Activated CD8-positive, alpha-beta memory T cell treated with anti-CD3 and anti-CD28 coated beads for 1 hour (primary cell): ENCODE results near the gene RARB.

Experiments
- DNase-seq, 2 donors: peaks; one replicate each; pipeline ENCODE4 v3.0.0-alpha.2; 2020; ENCODE audit warnings: low read depth in 1 of 2; ENCODE audit errors: extremely low read depth in 1 of 2

RARB gene

DNA sequence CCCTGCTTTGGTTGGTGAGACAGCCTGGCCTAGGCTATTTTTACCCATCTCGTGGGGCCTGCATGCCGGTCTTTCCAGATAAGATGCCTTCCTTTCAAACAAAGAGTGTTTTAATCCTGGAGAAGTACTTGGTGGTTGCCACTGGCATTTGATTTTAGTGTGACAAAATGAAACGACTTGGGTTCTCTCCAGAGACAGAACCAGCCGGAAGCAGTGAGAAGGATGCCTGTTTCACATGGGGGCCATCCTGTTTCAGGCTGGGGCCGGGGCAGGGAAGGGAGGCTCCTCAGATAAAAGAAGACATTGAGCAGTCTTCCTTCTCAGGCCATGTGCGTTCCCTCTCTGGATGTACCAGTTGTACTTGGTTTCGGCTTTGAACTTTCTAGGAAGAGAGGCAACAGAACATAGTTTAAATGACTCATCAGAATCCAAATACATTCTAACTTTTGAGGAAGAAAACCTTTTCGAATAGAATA, 161.8 kb downstream of the RARB start:
- no peak for DNase-seq

DNA sequence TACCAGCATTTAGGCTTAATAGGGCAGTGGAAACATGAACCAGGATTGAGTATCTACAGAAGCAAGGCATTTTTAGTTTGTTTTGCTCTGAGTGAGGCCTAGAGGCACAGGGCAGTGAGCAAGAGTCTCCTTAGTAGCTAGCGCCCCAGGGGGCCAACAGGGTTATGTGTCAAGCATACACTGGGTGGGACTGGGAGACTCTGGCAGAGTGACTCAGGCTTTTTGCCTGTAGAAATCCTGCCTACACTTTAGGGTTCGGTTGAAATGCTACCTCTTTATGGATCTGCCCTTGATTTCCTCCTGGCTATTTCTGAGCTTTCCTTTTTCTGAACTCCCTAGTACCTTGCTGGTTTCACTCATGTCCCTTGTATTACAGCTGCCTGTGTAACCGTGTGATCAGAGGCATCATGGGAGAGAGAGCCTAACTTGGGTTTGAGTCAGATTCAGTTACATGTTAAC, 164.5 kb downstream of the RARB start:
- no peak for DNase-seq

DNA sequence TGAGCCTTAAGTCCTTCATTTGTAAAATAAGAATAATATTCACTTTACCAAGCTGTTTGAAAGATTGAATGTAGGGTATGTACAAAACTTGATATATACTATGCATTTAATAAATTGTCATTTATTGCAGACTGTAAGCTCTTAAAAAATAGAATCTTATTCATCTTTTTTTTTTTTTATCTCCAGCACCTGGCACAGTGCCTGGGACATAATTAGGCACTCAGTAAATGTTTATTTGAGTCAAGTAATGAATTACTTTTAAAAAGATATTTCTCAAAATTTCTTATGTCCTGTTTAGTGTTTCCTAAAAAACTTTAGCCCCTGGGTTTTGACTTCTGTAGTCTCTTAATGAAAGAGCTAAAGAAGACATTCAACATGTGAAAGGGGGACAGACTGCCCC, 164.9 kb downstream of the RARB start:
- DNase-seq, result no peak

DNA sequence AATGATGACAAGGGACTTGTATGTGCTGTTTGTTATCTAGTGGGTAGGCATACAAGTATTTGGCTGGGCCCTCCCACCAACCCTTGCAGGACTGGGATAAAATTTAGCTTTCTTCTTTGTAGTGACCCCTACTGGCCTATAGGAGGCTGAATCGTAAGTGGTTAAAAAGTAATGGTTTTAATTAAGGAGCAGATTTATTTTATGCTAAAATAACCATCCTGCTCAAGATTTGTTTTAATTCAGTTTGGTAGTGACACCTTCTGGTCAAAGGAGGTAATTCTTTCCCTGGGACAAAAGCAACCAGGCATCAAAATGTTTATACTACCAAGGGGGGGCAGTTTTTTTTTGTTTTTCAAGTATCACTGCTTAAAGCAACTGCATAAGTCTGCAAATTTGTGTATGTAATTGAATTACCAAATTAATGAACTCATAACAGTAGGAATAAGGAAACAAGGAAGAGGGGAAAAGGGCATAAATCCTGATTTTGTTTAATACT, 166.0 kb downstream of the RARB start:
- DNase-seq, result no peak

DNA sequence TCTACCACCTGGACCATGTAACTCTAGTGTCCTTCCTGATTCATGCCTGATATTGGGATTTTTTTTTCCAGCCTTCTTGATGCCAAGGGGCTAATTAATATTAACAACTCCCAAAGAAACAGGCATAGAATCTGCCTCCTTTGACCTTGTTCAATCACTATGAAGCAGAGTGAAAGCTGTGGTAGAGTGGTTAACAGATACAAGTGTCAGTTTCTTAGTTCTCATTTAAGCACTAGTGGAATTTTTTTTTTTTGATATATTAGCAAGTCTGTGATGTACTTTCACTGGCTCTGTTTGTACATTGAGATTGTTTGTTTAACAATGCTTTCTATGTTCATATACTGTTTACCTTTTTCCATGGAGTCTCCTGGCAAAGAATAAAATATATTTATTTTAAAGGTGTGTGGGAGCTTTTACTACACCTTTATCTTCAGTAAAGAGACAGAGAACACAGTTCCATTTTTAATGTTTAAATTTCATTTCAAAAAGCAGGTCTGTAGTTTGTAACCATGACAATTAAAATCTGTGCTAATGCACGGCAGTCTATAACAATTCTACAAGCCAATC, 169.6 kb downstream of the RARB start:
- no peak for DNase-seq

DNA sequence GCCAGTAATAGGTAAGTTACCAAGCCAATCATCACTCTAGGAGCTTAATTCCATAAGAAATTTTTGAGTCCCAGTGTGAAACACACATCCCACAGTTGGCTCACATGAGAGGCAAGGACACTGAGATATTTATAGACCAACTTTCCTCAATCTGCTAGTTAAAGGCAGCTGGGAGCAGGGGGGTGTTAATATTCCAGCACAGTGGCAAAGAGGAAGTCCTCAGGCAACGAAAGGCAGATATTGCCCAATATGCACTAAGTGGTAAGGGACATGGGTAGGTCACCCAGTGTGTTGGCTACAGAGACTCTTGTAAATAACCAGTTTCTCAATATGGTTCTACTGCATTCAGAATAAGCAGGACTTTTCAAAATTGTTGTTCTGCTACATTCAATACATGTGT, 175.6 kb downstream of the RARB start:
- DNase-seq, result no peak

DNA sequence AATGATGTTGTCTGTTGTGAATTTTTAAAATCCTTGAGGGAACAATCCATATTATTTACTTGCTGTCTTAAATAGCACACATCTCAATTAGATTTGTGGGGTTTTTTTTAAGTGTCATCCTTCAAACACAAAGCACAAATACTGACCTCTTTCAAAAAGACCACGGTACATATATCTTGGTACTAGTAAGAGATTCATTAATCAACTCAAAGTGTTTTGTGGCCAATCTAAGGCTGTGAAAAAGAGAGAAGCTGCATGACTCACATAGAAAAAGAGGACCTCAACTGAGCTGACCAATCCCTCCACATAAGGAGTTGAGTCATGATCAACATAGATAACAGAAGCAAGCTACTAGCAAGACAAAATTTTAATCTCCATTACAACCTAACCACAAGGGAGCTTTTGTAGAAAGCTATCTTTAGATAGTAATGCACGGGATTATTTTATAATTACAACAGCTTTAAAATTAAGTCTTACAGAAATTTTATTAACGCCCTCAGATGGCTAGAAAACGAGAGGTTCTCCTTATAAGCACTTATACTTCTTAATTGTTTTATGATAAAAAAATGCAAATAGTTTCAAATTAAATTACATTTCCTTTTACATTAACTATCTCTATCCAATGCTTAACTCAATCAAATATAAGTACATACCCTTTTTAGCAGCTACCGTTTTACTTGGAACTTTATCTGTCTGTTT, 176.2 kb downstream of the RARB start:
- DNase-seq, result no peak

DNA sequence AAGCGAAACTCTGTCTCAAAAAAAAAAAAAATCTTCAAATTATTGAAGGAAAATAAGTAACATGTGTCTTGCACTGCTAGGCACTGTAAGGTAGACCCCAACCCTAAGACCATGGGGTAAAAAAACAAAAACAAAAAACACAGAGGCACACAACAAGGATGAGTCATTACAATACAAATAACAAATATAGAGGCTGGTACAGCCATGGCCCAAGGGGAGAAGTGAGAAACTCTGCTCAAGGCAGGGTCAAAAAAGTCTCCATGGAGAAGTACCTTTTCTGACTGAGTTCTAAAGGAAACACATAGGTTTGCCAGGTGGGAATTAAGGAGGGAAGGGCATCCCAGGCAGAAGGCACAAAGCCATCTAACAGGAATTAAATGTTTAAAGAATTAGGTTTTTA, 182.1 kb downstream of the RARB start:
- DNase-seq, result no peak

DNA sequence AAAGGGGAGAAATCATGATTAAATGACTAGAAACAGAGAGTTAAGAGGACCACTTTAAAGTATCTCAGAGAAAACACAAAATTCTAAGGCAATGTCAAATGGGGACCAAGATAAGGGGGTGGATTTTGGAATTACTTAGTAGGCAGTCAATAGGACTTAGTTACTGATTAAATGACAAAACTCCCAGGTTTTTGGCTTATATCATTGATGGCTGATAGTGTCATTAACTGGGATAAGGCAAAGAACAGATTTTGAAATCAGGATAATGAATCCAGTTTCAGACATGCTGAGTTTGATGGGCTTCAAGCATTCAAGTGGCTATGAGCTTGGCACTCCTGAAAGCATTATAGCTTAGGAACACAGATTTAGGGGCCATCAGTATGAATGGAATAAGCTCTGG, 182.7 kb downstream of the RARB start:
- no peak for DNase-seq

DNA sequence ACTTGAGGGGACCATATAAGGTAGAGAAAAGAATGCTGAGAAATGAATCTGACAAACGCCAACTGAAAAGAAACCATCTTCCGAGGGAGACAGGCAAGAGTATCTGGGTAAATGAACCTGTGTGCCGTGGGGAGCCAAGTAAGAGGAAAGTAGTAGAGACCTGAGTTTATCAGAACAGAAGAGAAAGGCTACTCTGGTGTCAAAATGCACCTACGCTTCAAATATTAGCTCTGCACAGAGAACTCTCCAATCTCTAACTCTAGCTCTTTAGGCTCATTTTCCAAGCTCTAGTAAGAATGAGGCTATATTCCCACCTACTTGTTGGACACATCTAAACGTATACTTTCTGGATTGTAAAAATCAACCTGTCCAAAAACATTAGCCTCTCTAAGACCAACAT, 183.1 kb downstream of the RARB start:
- DNase-seq, result no peak

DNA sequence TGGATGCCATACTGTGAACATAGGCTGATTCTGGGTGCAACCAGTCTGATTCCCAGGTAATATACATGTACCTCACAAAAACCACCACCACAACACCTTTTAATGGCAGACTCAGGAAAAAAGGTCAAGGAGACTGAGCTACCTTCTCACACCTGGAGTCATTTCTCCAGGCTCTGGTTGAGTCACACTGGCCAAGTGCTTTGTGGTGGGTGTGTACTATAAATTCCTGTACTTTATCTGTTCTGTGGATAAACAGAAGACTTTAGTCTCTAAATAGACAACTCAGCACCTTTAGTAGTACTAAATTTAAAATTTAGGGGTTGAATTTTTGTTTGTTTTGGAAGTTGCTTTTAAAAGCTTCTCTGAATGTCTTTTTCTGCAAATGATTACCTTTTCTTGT, 190.0 kb downstream of the RARB start:
- DNase-seq, result no peak

DNA sequence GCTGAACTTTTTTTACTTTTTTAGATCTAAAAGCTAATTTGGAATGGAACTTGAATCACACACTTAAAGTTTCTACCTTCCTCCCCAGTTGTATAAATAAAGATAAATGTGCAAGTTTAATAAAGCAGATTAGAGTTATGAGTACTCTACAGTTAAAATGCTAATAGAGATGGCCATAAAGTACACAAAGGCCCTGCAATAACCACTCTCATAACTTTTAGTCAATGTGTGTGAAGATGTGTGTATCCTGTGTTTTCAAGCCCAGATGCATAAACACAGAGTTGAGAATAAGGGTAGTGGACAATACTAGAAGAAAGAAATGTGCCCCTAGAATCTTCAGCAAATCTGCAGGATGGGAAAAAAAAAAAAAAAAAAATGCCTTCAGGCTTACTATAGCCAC, 191.3 kb downstream of the RARB start:
- DNase-seq, result no peak

DNA sequence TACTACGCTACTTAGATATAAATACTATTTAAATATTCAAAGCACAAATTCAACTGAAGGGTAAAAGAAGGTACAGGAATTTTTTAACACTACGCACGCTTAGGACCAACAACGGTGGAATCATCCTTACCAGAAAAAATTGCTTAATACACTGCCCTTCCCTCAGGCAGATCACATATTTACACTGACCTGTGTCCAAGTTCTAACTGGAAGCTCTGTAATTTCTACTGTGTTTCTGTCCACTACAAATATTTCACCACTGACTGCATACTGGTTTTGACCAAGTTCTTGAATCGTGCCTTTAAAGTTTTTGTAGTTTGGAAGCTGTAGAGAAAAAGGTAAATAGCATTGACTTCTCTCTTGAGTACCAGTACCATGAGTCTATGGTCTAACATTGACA, 192.4 kb downstream of the RARB start:
- DNase-seq, result no peak

DNA sequence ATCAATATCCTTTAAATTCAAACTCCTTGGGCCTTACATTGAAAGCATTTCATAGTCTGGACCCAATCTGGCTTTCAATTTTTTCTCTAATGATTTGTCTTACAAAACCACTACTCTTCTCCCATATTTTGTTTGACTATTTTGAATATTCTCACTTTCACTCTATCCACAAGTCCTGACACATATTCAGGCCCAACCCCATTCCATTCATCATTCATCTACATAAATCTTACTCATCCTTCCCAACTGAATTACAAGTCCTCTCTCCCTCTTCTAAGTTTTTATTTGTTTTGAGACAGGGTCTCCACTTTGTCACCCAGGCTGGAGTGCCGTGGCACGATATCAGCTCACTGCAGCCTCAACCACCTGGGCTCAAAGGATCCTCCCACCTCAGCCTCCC, 193.0 kb downstream of the RARB start:
- no peak for DNase-seq

DNA sequence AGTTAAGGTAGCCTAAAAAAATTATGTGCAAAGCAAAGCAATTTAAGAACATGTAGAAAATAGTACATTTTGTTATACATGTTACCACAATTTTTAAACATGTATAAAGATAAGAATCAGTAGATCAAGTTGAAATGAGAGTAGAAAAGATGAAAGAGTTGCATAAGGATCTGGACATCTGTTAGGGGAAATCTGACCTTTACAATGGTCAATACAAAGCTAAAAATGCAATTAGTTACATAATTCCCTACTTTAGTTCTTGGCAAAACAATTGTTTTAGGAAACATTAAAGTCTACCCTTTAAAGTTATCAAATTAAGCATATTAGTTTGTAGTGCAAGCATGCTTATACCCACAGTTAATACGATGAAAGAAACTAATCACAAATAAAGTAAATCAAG, 203.9 kb downstream of the RARB start:
- DNase-seq, result no peak

DNA sequence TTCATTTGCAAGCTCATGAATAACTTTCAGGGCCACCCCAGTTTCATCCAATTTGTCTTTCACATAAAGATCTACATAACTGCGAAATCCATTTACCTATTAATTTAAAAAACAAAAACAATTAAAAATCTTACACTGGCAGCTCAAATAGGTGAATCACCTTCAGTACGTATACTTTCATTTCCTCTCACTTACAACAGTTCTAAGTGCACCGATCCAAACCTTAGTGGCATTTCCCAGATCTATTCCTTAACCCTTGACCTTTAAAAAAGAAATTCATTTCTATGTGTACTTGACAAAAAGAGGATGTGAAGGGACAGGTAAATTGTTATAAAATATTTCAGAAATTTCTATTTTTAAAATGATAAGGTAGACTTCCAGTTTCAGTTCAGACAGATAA, 205.9 kb downstream of the RARB start:
- no peak for DNase-seq

DNA sequence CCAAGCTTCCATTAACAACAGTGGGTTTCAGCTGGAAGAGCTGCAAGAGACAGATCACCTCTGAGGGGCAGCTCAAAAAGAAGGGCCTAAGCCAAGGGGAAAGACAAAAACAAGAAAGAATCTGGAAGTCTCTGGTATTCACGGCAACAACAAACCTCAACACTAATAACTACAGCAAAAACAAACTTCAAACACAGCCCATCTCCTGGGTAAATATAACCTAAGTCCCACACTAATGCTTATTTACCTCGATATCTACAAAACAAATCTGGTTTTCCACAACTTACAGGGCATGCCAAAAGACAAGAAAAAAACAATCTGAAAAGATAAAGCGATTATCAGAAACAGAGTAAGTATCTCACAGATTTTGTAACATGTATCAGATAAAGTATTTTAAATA, 207.0 kb downstream of the RARB start:
- no peak for DNase-seq
